HG03095 (cell line): Measurements from ENCODE around the gene CIROP.

Experiments used
- ATAC-seq: cut with Tn5 transposase; IDR thresholded peaks from one replicate; pipeline ENCODE4 v1.9.1; 2021; ENCODE audit warnings: moderate library complexity; ENCODE audit not compliant: unreplicated experiment

CIROP gene

DNA sequence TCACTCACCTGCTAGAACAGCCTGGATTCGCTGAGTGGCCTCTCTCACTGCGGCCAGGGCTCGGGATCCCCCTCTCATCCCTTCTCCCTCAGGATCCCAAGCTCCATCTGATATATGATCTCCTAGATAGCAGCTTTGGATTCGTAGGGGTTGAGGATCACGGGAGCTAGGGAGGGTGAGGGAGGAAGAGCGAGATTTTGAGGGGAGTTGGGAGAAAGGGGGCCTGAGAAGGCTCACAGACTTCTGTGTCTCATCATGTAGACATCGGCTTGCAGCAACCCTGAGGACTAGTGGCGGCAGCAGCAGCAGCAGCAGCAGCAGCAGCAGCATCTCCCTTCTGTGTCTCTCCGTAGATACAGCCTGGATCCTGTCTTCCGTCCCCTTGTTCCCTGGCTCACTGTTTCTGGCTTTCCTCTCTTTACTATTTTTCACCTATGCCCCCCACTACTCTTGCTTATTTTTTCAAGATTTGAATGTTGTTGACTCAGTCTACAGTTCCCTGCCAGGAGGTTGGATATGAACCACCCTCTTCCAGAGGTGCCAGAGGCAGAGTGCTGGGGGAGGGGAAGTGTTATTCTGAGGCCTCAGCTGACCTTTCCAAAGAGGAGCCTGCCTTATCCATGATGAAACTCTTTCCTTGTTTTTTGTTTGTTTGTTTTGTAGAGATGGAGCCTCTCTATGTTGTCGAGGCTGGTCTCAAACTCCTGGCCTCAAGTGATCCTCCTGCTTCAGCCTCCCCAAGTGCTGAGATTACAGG lies at the start of gene CIROP:
Gene CIROP, minus strand, starts transcription at position 399 of the 757 bp plus-strand sequence. Its CDS starts 69 bp downstream, at position 330.
- ATAC-seq = no peak

- ATAC-seq = no peak
These were observed 49.3 kb upstream of the CIROP start for GRCh38 chr14:23153851-23154796.

DNA sequence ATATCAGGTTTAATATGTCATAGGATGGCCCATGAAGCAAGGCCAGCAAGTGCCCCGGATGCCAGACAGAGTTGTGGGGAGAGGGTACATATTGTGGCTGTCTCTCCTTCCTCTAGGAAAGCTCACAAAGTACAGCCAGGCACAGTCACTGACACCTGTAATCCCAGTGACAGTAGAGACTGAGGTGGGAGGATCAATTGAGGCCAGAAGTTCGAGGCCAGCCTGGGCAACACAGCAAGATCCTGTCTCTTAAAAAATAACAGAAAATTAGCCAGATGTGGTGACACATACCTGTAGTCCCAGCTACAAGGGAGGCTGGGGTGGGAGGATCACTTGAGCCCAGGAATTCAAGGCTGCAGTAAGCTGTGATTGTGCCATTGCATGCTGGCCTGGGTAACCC lies 46.6 kb upstream of the CIROP start:
- ATAC-seq = no peak

- ATAC-seq = no peak
These were observed 45.0 kb upstream of the CIROP start for GRCh38 chr14:23149745-23150144.

- ATAC-seq = no peak
These were observed 43.9 kb upstream of the CIROP start for GRCh38 chr14:23148591-23149249.

GRCh38 chr14:23147676-23148075 lies 42.9 kb upstream of the CIROP start:
- ATAC-seq = no peak

DNA sequence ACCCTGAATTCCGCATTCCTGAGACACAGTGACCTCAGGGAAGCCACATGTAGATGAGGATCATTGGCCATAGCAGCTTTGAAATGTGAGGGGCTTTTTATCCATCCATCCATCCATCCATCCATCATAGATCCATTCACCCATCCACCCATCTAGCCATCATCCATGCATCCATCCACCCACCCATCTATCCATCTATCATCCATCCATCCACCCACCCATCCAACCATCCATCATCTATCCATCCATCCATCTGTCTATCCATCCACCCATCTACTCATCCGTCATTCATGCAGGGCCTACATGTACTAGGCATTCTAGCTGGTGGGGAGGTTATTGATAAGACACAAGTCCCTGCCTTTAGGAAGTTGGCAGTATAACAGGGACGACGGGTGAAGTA lies 42.2 kb upstream of the CIROP start:
- ATAC-seq = no peak

GRCh38 chr14:23146351-23146910 lies 41.6 kb upstream of the CIROP start:
- no peak for ATAC-seq

- no peak for ATAC-seq
These were observed 41.1 kb upstream of the CIROP start for GRCh38 chr14:23145794-23146350.

DNA sequence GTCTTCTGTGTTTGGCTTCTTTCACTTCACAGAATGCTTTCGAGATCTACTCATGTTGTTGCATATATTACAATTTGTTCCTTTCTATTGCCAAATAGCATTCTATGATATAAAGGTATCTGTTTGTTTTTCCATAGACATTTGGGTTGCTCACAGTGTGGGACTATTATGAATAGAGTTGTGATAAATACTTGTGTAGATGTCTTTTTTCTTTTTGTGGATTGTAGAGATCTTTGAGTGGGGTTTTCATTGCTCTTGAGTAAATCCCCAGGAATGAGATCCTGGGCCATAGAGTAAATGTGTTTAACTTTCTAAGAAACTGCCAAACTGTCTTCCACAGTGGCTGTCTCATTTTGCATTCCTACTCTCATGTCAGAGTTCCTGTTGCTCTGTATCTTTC lies 39.1 kb upstream of the CIROP start:
- no peak for ATAC-seq

- ATAC-seq = no peak
These were observed 38.0 kb upstream of the CIROP start for GRCh38 chr14:23142826-23143225.

- ATAC-seq = no peak
These were observed 37.1 kb upstream of the CIROP start for GRCh38 chr14:23141706-23142444.

DNA sequence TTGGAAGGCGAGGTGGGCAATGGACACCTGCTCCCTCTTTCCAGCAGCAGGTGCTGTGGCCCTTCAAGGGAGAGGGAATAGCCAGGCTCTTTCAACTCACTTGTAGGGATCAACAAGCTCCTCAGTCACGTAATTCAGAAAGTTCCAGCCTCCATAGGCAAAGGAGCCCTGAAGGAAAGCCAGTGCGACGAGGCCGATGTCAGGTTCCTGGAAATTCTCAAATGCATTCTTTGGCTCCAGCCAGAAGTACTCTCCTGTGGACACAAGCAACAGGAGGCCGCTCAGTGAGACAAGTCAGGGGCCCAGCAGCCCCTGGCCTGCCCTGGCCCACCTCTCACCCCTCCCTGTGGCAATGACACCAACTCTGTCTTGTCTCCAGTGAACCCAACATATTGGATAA lies 35.6 kb upstream of the CIROP start:
- ATAC-seq = no peak

DNA sequence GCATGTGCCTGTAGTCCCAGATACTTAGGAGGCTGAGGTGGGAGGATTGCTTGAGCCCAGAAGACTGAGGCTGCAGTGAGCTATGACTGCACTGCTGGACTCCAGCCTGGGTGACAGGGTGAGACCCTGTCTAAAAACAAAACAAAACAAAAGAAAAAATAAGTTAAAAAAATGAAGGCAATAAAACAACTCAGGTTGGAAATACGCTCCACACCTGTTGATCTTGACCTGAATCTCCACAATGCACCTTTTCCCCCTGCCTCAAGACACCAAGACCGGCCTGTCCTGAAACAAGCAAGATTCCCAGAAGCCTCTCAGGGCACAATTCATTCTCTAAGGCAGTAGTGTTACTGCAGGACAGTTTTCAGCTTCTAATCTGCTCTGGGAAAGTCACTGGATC lies 35.1 kb upstream of the CIROP start:
- ATAC-seq = no peak

DNA sequence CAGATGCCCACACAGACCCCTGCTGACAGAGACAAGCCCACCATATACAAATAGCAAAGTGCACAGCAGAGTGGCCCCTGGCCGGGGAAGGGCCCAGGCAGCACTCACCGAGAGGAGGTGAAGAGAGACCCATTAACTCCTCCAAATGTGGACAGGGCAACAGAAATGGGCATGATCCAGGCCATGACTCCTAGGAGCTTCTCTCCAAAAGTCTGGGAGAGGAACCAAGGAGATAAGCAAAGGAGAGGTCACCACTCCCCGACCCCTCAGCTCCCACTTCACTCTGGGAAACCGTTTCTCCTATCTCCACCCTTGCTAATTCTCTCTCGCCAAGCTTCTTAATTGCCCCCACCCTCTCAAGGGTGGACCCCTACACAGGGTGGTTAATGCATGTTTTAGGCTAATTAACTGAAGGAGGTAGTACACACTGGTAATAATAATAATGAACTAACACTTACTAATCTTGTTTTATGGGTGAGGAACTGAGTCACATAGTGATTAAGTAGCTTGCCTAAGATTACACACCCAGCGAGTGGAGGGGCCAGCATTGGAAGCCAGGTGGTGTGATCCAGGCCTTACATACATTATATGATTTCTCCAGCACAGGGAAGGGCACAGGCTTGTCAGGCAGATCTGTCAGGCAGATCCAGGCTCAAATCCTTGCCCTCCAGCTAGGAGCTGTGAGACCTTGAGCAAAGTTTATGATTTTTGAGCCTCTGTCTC lies 33.2 kb upstream of the CIROP start:
- no peak for ATAC-seq

DNA sequence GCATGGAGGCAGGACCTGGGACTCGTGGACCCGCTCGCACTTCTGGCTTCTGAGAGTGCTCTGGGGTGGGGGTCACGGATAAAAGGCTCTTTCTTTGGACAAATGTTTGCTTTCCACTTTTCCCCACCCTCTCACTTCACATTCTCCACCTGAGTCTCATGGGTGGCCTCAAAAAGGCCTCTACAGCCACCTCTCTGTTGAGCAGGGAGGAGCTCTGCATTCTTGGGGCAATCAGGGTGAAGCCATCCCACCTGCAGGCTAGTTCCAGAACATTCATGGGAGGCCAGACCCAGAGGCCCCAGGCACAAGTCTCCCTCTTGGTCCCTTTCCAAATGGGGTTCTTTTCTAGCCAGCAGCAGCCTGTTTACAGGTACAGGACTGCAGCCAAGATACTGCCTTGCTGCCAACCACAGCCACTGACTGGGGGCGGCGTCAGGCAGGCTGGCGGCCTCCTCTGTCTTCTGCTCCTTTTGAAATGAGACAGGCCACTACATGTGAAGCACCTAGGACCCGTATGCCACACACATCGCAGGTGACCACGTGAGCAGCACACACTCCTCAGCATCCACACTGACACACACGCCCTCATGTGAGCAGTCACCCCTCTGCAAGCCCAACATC lies 32.5 kb upstream of the CIROP start:
- no peak for ATAC-seq

DNA sequence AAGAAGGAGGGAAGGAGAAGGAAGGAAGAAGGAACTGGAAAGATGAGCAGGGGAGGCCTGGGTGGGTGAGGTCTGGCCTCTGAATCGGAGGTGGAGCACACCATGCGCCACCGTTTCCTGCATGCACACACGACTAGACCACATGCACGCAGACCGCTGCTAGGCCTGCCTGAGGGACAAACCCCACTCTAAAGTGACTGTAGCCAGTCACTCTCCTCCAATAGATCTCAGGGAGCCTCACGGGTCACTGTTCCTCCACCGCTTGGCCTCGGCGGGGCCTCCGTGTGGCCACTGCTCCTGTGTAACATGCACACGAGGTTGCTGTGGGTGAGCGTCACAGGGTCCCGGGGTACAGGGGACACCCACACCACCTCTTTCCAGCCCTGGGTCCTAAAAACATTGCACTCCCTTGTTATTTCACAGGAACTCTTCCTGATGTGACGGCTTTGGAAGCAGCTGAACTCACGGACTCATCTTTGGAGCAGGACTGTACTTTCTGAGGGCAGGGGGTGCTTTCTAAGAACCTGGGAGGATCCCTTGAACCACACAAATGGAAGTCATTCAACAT lies 31.9 kb upstream of the CIROP start:
- ATAC-seq = no peak

GRCh38 chr14:23132970-23133369 lies 28.2 kb upstream of the CIROP start:
- ATAC-seq = no peak

GRCh38 chr14:23131482-23131881 lies 26.7 kb upstream of the CIROP start:
- ATAC-seq = no peak
